HepG2 (cell line): ENCODE measurements around the gene PRKCZ. TPM values are rescaled to one million over a fixed set of nuclear protein-coding genes. Genes with fewer than 3 reads are reported as not detected.

Experiments
- AGO2 ChIP-seq: fragments of 200-400 bp; formaldehyde crosslinking; optimal IDR thresholded peaks from 2 replicates; pipeline ENCODE3; 2017; ENCODE audit warnings: mild to moderate bottlenecking, low read depth, low read length, moderate library complexity
- GMEB1 ChIP-seq: sonication (generic); formaldehyde crosslinking; IDR thresholded peaks from 2 replicates; pipeline ENCODE4 v1.5.1; 2020; ENCODE audit warnings: missing genetic modification reagents, mild to moderate bottlenecking, borderline replicate concordance
- KLF12 ChIP-seq: sonication (generic); formaldehyde crosslinking; IDR thresholded peaks from 2 replicates; pipeline ENCODE4 v1.4.0; 2020; ENCODE audit warnings: missing genetic modification reagents, borderline replicate concordance
- REPIN1 ChIP-seq: sonication (generic); formaldehyde crosslinking; IDR thresholded peaks from 2 replicates; pipeline ENCODE4 v1.8.0; 2022; ENCODE audit warnings: missing genetic modification reagents, low read depth, mild to moderate bottlenecking, borderline replicate concordance
- SP4 ChIP-seq: sonication (generic); formaldehyde crosslinking; IDR thresholded peaks from 2 replicates; pipeline ENCODE4 v1.8.1; 2023; ENCODE audit warnings: mild to moderate bottlenecking, missing genetic modification reagents
- ZNF264 ChIP-seq: sonication (generic); formaldehyde crosslinking; IDR thresholded peaks from 2 replicates; pipeline ENCODE4 v1.4.0; 2020; ENCODE audit warnings: missing genetic modification reagents
- ZNF343 ChIP-seq: sonication (generic); formaldehyde crosslinking; IDR thresholded peaks from 2 replicates; pipeline ENCODE4 v1.4.0; 2020; ENCODE audit warnings: mild to moderate bottlenecking, missing genetic modification reagents
- ZNF558 ChIP-seq: sonication (generic); formaldehyde crosslinking; IDR thresholded peaks from 2 replicates; pipeline ENCODE4 v1.9.0; 2022; ENCODE audit warnings: mild to moderate bottlenecking, missing genetic modification reagents, borderline replicate concordance
- ZNF792 ChIP-seq: IDR thresholded peaks from 2 replicates; pipeline ENCODE4 v1.6.1; 2016
- polyA plus RNA-seq, 8 experiments: library from polyadenylated mRNA; depleted of rRNA in 3 of 8; stranded (reverse) in 7 of 8; unstranded in 1 of 8; fragments of >200 nt; fragmentation: Illumina TruSeq in 4 of 8; extraction: Trizol in 4 of 8; gene quantifications; 2 replicates each; pipeline versions ENCODE4 v1.2.1 to v1.2.3, GENCODE V29; 2011 to 2016; ENCODE audit warnings: low read depth in 4 of 8, missing spikeins in 1 of 8, mixed read lengths in 1 of 8; ENCODE audit not compliant: insufficient read depth in 1 of 8
- total RNA-seq, 5 experiments: library from RNA; depleted of rRNA; stranded (reverse); fragments of >200 nt; fragmentation: Illumina TruSeq; extraction: Trizol; gene quantifications; 2 replicates each; pipeline ENCODE4 v1.2.3, GENCODE V29; 2016; ENCODE audit warnings: low read depth in 1 of 5
- TF ChIP-seq, protein P1 (sequence below): sonication (generic); formaldehyde crosslinking; IDR thresholded peaks from 2 replicates; pipeline ENCODE4 v1.4.0; 2020; ENCODE audit warnings: missing genetic modification reagents
- TF ChIP-seq, protein P2 (sequence below): sonication (generic); formaldehyde crosslinking; IDR thresholded peaks from 2 replicates; pipeline ENCODE4 v1.4.0; 2020; ENCODE audit warnings: missing genetic modification reagents, borderline replicate concordance

Gene PRKCZ
- total and polyA plus RNA-seq, 2 of the 13 experiments (the other 11 are each of a cell fraction or from before 2014, with no cell fraction given): 34.7 to 85.2 TPM

DNA sequence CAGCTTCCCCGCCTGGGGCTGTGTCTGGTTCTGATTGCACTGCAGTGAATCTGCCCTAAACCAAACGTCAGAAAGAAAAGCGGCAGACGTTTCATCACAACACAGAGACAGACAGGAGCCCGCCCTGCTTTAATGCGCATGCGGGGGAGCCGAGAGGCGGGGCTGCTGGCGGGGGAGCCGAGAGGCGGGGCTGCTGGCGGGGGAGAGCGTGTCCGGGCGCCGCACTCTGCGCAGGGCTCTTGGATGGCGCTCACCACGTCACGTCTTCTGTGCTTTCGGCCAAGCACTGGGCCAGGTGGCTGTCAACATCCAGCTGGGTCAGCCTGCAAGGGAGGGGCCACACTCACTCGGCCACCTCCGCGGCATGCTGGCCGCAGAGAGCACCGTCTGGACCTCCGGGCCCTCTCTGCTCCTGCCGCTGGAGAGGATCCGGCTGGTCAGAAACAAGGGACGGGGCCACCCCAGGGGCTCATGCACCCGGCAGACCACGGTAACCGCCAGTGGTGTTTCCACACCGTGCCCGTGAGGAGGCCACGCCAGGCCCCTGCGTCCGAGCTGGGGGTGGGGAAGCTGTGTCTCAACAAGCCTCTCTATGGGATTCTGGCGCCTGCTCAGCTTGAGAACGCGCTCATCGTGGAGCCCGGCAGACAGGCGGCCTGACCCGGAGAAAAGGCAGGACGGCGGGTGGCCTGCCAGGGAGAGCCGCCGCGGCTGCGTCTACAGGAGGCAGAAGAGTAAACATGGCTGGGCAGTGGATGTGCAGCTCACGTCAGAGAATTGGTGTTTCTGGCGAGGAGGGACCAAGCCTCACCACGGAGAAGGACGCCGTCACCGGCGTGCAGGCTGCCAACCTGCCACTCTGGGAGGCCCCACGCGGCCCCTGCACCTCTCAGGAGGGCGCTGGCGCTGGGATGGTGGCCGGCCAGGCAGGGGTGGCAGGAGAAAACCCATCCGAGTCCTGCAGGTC, 139.5 kb downstream of the PRKCZ start (continued):
- TF ChIP-seq GMEB1 (CRISPR knock-in tag): peak; percentile 58
- TF ChIP-seq ZNF264 (CRISPR knock-in tag): 0 out of 2 replicates have a peak, but pooled peaks have one; percentile 54
- TF ChIP-seq SP4 (CRISPR knock-in tag): peak; percentile 74; the same call in 1 of the 2 replicates
- peak; percentile 56; the same call in 1 of the 2 replicates for TF ChIP-seq ZNF343
- 0 out of 2 replicates have a peak, but pooled peaks have one; percentile 64 for TF ChIP-seq REPIN1 (CRISPR knock-in tag)
- TF ChIP-seq, protein P1, sequence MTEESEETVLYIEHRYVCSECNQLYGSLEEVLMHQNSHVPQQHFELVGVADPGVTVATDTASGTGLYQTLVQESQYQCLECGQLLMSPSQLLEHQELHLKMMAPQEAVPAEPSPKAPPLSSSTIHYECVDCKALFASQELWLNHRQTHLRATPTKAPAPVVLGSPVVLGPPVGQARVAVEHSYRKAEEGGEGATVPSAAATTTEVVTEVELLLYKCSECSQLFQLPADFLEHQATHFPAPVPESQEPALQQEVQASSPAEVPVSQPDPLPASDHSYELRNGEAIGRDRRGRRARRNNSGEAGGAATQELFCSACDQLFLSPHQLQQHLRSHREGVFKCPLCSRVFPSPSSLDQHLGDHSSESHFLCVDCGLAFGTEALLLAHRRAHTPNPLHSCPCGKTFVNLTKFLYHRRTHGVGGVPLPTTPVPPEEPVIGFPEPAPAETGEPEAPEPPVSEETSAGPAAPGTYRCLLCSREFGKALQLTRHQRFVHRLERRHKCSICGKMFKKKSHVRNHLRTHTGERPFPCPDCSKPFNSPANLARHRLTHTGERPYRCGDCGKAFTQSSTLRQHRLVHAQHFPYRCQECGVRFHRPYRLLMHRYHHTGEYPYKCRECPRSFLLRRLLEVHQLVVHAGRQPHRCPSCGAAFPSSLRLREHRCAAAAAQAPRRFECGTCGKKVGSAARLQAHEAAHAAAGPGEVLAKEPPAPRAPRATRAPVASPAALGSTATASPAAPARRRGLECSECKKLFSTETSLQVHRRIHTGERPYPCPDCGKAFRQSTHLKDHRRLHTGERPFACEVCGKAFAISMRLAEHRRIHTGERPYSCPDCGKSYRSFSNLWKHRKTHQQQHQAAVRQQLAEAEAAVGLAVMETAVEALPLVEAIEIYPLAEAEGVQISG (CRISPR knock-in tag): peak; percentile 59
- peak; percentile 84 for TF ChIP-seq AGO2
- TF ChIP-seq, protein P2, sequence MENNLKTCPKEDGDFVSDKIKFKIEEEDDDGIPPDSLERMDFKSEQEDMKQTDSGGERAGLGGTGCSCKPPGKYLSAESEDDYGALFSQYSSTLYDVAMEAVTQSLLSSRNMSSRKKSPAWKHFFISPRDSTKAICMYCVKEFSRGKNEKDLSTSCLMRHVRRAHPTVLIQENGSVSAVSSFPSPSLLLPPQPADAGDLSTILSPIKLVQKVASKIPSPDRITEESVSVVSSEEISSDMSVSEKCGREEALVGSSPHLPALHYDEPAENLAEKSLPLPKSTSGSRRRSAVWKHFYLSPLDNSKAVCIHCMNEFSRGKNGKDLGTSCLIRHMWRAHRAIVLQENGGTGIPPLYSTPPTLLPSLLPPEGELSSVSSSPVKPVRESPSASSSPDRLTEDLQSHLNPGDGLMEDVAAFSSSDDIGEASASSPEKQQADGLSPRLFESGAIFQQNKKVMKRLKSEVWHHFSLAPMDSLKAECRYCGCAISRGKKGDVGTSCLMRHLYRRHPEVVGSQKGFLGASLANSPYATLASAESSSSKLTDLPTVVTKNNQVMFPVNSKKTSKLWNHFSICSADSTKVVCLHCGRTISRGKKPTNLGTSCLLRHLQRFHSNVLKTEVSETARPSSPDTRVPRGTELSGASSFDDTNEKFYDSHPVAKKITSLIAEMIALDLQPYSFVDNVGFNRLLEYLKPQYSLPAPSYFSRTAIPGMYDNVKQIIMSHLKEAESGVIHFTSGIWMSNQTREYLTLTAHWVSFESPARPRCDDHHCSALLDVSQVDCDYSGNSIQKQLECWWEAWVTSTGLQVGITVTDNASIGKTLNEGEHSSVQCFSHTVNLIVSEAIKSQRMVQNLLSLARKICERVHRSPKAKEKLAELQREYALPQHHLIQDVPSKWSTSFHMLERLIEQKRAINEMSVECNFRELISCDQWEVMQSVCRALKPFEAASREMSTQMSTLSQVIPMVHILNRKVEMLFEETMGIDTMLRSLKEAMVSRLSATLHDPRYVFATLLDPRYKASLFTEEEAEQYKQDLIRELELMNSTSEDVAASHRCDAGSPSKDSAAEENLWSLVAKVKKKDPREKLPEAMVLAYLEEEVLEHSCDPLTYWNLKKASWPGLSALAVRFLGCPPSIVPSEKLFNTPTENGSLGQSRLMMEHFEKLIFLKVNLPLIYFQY (CRISPR knock-in tag): peak; percentile 91; the same call in 1 of the 2 replicates
- peak; percentile 39; the same call in 1 of the 2 replicates for TF ChIP-seq KLF12
- TF ChIP-seq ZNF558 (CRISPR knock-in tag): peak; percentile 17; the same call in 1 of the 2 replicates
- peak; percentile 81 for TF ChIP-seq ZNF792 (CRISPR knock-in tag)
- TF ChIP-seq, all 625 proteins: peak for 219
